ENCODE results near the gene SIK3.
A peak's percentile ranks its signal among the peaks of the same experiment; 100 is the strongest.

Gene SIK3

DNA sequence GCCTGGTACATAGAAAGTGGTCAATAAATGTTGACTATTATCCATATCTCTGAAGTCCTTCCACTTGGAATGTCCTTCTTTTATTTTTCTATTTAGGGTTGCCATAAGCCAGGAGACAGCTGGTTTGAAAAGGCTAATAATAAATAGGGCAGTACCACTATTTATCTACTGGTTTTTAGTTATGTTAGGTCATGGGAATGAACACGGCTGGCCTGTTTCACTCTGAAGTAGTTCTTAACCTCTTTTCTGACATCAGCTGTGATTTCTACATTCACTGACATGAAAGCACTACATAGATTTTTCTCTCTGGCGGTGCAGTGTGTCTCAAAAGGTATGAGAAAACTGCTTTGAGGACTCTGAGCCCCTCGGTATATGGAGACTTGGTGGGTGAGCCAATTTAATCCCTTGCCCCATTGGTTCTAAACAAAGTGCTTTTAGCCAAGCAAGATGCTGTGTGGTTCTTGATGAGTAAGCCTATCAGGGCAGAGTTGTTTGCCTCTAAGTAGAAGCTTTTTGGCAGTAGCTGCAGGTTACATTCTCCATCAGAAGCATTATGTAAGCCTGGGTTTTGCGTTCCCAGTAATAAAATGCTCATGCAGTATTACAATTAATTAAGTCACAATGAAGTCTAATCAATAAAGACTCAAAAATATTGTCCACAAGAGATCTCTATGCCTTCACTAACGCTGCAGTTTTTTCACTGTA is 212.1 kb downstream of the SIK3 start:
- DNase-seq = no peak

- DNase-seq = no peak
Measured at GRCh38 chr11:116882386-116882785, 215.8 kb downstream of the SIK3 start.

GRCh38 chr11:116881143-116881542 is 217.1 kb downstream of the SIK3 start:
- no peak for DNase-seq

- DNase-seq = peak; percentile 46
Measured at GRCh38 chr11:116879800-116880625, 218.2 kb downstream of the SIK3 start.

DNA sequence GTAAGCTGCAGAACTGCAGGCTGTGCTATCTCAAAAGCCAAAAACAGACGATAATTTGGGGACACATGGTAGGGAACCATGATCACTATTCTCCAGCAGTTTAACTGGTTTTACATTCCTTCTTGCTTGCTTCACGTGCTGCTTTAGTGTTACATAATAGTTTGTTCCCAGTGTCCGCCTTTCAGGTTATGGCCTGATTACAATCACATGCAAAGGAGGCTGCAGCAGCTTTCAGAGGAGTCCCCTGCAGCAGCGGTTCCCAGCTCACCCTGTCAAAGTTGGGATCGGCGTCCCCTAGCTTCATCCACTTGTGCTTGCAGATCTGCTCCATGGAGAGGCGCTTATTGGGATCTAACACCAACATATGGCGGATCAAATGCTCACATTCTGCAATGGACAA is 221.6 kb downstream of the SIK3 start:
- DNase-seq = no peak

- DNase-seq = no peak
Measured at GRCh38 chr11:116875194-116875593, 223.0 kb downstream of the SIK3 start.

DNA sequence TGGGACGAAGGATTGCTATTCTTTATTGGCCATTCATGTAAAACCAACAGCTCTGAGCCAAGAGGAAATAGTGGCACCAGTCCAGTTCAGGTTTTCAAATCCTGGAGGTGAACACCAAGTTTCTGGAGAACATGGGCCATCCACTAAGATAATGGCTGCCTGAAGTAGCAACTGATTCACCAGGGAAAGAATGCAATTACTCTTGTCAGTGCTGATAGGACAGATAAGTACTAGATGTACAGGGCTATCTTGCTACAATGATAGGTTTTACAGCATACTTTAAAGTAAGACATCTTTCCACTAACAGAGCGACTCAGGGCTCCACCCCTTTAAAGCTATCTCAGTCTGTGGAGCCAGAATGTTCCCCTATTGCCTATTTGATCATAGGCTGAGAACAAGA is 224.0 kb downstream of the SIK3 start:
- DNase-seq = no peak

GRCh38 chr11:116873381-116873780 is 224.8 kb downstream of the SIK3 start:
- DNase-seq = no peak

DNA sequence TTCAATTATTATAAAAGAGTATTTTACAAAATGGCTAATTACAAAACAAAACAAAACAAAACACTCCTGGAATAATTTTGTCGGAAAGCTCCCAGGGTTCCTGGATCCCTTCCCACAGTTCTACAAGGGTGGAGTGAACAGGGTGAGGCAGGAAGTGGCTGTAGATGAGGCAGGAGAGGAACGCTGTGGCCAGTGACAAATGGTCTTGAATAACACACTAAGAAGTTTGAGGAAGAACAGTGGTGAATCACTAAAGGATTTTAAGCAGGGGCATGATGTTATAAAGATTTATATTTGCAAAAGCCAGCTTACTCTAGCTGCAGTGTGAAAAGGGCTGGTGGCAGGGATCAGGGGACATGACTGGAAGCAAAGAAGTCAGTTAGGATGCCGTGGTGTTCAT is 227.0 kb downstream of the SIK3 start:
- no peak for DNase-seq

GRCh38 chr11:116870054-116870453 is 228.2 kb downstream of the SIK3 start:
- no peak for DNase-seq

- no peak for DNase-seq
Measured at GRCh38 chr11:116869610-116870009, 228.6 kb downstream of the SIK3 start.

- DNase-seq = no peak
Measured at GRCh38 chr11:116868066-116868465, 230.2 kb downstream of the SIK3 start.

DNA sequence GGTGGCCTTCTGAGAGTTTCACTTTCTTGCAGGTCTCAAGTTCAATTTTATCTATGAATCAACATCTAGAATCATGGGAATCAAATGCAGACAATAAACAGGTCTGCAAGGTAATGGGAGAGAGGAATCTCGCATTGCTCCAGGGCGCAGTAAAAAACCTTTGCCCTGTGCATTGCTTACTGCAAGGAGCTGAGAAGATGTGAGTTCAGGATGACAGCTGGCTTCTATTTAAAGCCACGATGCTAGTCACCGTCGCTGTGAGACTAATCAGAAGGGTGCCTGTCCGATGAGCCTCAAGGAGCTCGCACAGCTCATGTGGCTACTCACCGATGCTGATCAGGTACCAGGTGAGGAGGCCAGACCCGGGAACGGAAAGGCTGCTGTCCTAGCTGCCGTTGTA is 230.6 kb downstream of the SIK3 start:
- no peak for DNase-seq

GRCh38 chr11:116866804-116867455 is 231.3 kb downstream of the SIK3 start:
- no peak for DNase-seq

- DNase-seq = no peak
Measured at GRCh38 chr11:116865696-116866095, 232.5 kb downstream of the SIK3 start.

- no peak for DNase-seq
Measured at GRCh38 chr11:116864531-116864930, 233.7 kb downstream of the SIK3 start.

DNA sequence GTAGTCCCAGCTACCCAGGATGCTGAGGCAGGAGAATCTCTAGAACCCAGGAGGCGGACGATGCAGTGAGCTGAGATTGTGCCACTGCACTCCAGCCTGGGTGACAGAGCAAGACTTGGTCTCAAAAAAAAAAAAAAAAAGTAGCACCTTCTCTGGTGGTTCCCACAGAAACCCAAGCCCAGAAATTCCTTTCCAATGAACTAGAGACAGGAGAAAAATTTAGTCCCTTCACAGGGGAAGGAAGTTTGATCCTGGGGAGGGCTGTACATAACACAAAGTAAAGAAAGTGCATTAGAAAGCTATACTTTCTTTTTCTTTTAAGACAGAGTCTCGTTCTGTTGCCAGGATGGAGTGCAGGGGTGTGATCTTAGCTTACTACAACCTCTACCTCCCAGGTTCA is 235.3 kb downstream of the SIK3 start:
- no peak for DNase-seq

- DNase-seq = no peak
Measured at GRCh38 chr11:116862185-116862584, 236.0 kb downstream of the SIK3 start.

DNA sequence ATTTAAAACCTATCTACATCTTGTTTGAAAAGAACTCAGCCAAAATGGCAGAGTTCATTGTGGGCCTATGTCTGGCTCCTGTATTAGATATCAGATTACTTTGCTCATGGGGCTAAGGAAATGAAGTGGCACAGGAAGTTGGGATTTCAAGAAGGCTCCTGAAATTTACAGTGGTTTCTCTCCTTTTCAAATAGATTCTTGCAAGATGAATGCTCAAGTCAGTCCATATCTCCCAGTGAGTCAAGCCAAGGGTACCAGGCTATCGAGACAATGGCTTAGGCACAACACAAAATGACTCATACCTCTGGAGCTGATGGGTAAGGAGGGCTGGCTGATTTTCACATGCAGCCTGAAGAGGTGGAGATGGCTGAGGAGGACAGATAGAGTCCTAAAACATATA is 236.7 kb downstream of the SIK3 start:
- no peak for DNase-seq

- DNase-seq = no peak
Measured at GRCh38 chr11:116860303-116860702, 237.9 kb downstream of the SIK3 start.

DNA sequence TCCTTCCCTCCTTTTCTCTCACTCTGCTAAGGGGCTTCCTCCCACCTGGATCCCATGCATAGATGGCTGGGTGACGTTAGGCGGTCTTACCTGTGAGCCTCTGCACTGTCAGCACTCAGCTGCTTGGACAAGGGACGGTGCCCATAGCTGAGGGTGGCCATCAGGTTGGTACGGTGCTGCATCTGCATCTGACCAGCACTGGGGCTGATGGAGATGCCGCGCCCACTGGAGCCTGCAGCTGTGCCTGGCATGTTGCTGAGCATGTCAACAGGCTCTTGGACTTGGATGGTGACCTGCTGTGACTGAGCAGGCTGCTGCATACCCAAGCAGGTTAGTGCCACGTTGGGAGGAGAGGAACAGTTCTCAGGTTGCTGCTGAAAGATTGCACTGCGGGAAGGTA is 239.1 kb downstream of the SIK3 start:
- no peak for DNase-seq

DNA sequence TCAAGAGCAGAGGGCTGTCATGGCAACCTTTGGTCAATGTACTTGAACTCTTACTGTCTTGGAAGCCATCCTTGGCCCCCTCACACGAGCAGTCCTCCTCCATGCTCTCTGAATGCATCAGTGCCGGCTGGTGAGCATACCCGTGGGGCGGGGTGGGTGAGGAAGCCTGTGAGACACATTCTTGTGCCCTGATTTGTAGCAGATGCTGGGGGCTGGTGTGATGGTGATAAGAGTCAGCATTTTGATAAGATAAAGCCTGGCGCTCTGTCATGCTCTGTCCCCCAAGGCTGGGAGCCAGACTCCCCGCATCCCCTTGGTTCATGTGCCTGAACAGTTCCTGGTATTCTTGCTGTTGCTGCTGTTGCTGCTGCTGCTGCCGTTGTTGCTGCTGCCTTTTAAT is 240.3 kb downstream of the SIK3 start:
- DNase-seq = no peak

DNA sequence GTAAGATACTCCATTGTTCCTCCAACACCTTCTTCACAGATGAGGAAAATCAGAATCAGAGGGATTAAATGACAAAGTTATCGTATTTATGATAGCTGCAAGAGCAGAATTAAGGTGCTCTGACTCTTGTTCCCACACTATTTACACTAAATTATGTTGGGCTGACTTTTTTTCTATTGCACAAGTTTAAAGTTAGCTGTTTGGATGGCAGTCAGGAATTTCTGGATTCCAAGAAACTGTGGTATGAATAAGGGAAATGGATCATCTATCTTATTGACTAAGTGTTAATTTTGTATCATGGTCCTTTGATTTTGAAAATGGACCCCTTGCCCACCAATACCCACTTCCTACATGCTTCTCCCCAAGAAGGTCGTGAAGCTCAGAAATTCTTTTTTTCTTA is 240.9 kb downstream of the SIK3 start:
- no peak for DNase-seq

- no peak for DNase-seq
Measured at GRCh38 chr11:116856423-116856822, 241.8 kb downstream of the SIK3 start.
